ENCODE measurements around the gene TAS2R60. TPM values are rescaled to one million over a fixed set of nuclear protein-coding genes. Genes with fewer than 3 reads are reported as not detected.
"Not testable (repeated sequence)": the region's sequence is repeated elsewhere in the genome, so short reads cannot be mapped to it uniquely, and the experiment has no call there.

TAS2R60 gene
- total RNA-seq, 2 experiments from 2014 or later: not detected

GRCh38 chr7:143467724-143468123, 24.5 kb downstream of the TAS2R60 start:
- peaks cover 10% of the 10 kb centered on the region for H3K36me3 Mint-ChIP-seq
- peaks cover 3% of the 10 kb centered on the region for H3K9me3 Mint-ChIP-seq
- DNase-seq: no peak
- H3K27ac Mint-ChIP-seq: no peak overlapping the region
- H3K27me3 Mint-ChIP-seq: no peaks in the 10 kb centered on the region
- no peak overlapping the region for H3K4me3 Mint-ChIP-seq
- no peaks in the 10 kb centered on the region for H3K4me1 Mint-ChIP-seq

GRCh38 chr7:143472071-143472689, 28.9 kb downstream of the TAS2R60 start:
- not testable (repeated sequence) for H3K4me1 Mint-ChIP-seq, H3K27ac Mint-ChIP-seq, DNase-seq, H3K27me3 Mint-ChIP-seq, H3K9me3 Mint-ChIP-seq, H3K4me3 Mint-ChIP-seq
- H3K36me3 Mint-ChIP-seq: peaks cover 10% of the 10 kb centered on the region

GRCh38 chr7:143477501-143478150, 34.4 kb downstream of the TAS2R60 start, which contains the start of gene TAS2R41:
Gene TAS2R41, plus strand, starts transcription at chr7:143477873. Its CDS starts 0 bp downstream, at chr7:143477873.
- Mint-ChIP-seq H3K4me1 (peaks cover 21% of the 10 kb centered on the region), H3K4me3 (no peak within 1 kb of the TSS), H3K27ac (no peak within 1 kb of the TSS), H3K36me3 (no peaks in the 10 kb centered on the region), H3K27me3 (no peaks in the 10 kb centered on the region), H3K9me3 (peaks cover 2% of the 10 kb centered on the region)
- no peak for DNase-seq

GRCh38 chr7:143479055-143479766, 36.0 kb downstream of the TAS2R60 start:
- Mint-ChIP-seq H3K9me3 (no peaks in the 10 kb centered on the region), H3K4me3 (no peak overlapping the region), H3K4me1 (peaks cover 21% of the 10 kb centered on the region), H3K27ac (no peak overlapping the region), H3K36me3 (no peaks in the 10 kb centered on the region), H3K27me3 (no peaks in the 10 kb centered on the region)
- no peak for DNase-seq

- Mint-ChIP-seq H3K4me1 (peaks cover 21% of the 10 kb centered on the region), H3K27ac (no peak overlapping the region), H3K4me3 (no peak overlapping the region), H3K27me3 (no peaks in the 10 kb centered on the region), H3K9me3 (no peaks in the 10 kb centered on the region), H3K36me3 (no peaks in the 10 kb centered on the region)
- no peak for DNase-seq
These were observed 37.2 kb downstream of the TAS2R60 start for GRCh38 chr7:143480501-143480900.

- Mint-ChIP-seq H3K9me3 (no peaks in the 10 kb centered on the region), H3K4me1 (peaks cover 14% of the 10 kb centered on the region), H3K27ac (no peak overlapping the region), H3K36me3 (no peaks in the 10 kb centered on the region), H3K27me3 (no peaks in the 10 kb centered on the region), H3K4me3 (no peak overlapping the region)
- no peak for DNase-seq
These were observed 40.9 kb downstream of the TAS2R60 start for GRCh38 chr7:143484119-143484518.

- H3K9me3 Mint-ChIP-seq: no peaks in the 10 kb centered on the region
- H3K27me3 Mint-ChIP-seq: no peaks in the 10 kb centered on the region
- DNase-seq: no peak
- no peak overlapping the region for H3K4me3 Mint-ChIP-seq
- H3K4me1 Mint-ChIP-seq: peaks cover 14% of the 10 kb centered on the region
- H3K36me3 Mint-ChIP-seq: no peaks in the 10 kb centered on the region
- H3K27ac Mint-ChIP-seq: no peak overlapping the region
These were observed 41.8 kb downstream of the TAS2R60 start for GRCh38 chr7:143485094-143485493.

- DNase-seq: no peak
- Mint-ChIP-seq H3K4me3 (no peak overlapping the region), H3K4me1 (peaks cover 12% of the 10 kb centered on the region), H3K27me3 (no peaks in the 10 kb centered on the region), H3K27ac (no peak overlapping the region), H3K36me3 (no peaks in the 10 kb centered on the region), H3K9me3 (no peaks in the 10 kb centered on the region)
These were observed 42.2 kb downstream of the TAS2R60 start for GRCh38 chr7:143485500-143485899.

GRCh38 chr7:143486266-143486665, 43.0 kb downstream of the TAS2R60 start:
- not testable (repeated sequence) for DNase-seq, H3K4me3 Mint-ChIP-seq, H3K9me3 Mint-ChIP-seq, H3K36me3 Mint-ChIP-seq, H3K4me1 Mint-ChIP-seq, H3K27me3 Mint-ChIP-seq, H3K27ac Mint-ChIP-seq

- no peaks in the 10 kb centered on the region for H3K27me3 Mint-ChIP-seq
- H3K4me1 Mint-ChIP-seq: peaks cover 5% of the 10 kb centered on the region
- no peak overlapping the region for H3K4me3 Mint-ChIP-seq
- H3K36me3 Mint-ChIP-seq: no peaks in the 10 kb centered on the region
- H3K27ac Mint-ChIP-seq: no peak overlapping the region
- no peaks in the 10 kb centered on the region for H3K9me3 Mint-ChIP-seq
- no peak for DNase-seq
These were observed 43.8 kb downstream of the TAS2R60 start for GRCh38 chr7:143487061-143487460.

- H3K4me1 Mint-ChIP-seq: peaks cover 9% of the 10 kb centered on the region
- no peak overlapping the region for H3K27ac Mint-ChIP-seq
- no peaks in the 10 kb centered on the region for H3K27me3 Mint-ChIP-seq
- no peak overlapping the region for H3K4me3 Mint-ChIP-seq
- H3K9me3 Mint-ChIP-seq: no peaks in the 10 kb centered on the region
- DNase-seq: no peak
- H3K36me3 Mint-ChIP-seq: peaks cover 2% of the 10 kb centered on the region
These were observed 44.3 kb downstream of the TAS2R60 start for GRCh38 chr7:143487566-143487965.

- Mint-ChIP-seq H3K27me3 (no peaks in the 10 kb centered on the region), H3K4me1 (peaks cover 28% of the 10 kb centered on the region), H3K27ac (no peak overlapping the region), H3K4me3 (no peak overlapping the region), H3K9me3 (no peaks in the 10 kb centered on the region), H3K36me3 (peaks cover 6% of the 10 kb centered on the region)
- DNase-seq: no peak
These were observed 47.6 kb downstream of the TAS2R60 start for GRCh38 chr7:143490717-143491306.

- H3K27me3 Mint-ChIP-seq: no peaks in the 10 kb centered on the region
- DNase-seq: no peak
- peaks cover 8% of the 10 kb centered on the region for H3K36me3 Mint-ChIP-seq
- H3K4me3 Mint-ChIP-seq: no peak overlapping the region
- peak overlapping the region; percentile 62 for H3K27ac Mint-ChIP-seq
- peaks cover 32% of the 10 kb centered on the region for H3K4me1 Mint-ChIP-seq
- H3K9me3 Mint-ChIP-seq: no peaks in the 10 kb centered on the region
These were observed 48.8 kb downstream of the TAS2R60 start for GRCh38 chr7:143492043-143492471.

- no peak for DNase-seq
- Mint-ChIP-seq H3K4me3 (peak overlapping the region; percentile 23), H3K4me1 (peaks cover 32% of the 10 kb centered on the region), H3K36me3 (peaks cover 8% of the 10 kb centered on the region), H3K27me3 (no peaks in the 10 kb centered on the region), H3K27ac (peak overlapping the region; percentile 80), H3K9me3 (no peaks in the 10 kb centered on the region)
These were observed 49.8 kb downstream of the TAS2R60 start for GRCh38 chr7:143492799-143493739.

Data from activated naive CD8-positive, alpha-beta T cell treated with anti-CD3 and anti-CD28 coated beads for 36 hours (primary cell).